A549 treated with Mapracorat at 1 μM for 4 hours (cell line): ENCODE measurements around the gene FKBP5. TPM values are rescaled to one million over a fixed set of nuclear protein-coding genes. Genes with fewer than 3 reads are reported as not detected.

Experiments
- total RNA-seq: library from RNA; stranded (reverse); fragments of 200-300 nt; extraction: Qiagen RNA extraction; gene quantifications from 5 replicates; pipeline ENCODE4 v1.2.3, GENCODE V29; 2022

The FKBP5 gene
- total RNA-seq = 91.6 to 128 TPM (median 116 TPM) in 5 replicates

DNA sequence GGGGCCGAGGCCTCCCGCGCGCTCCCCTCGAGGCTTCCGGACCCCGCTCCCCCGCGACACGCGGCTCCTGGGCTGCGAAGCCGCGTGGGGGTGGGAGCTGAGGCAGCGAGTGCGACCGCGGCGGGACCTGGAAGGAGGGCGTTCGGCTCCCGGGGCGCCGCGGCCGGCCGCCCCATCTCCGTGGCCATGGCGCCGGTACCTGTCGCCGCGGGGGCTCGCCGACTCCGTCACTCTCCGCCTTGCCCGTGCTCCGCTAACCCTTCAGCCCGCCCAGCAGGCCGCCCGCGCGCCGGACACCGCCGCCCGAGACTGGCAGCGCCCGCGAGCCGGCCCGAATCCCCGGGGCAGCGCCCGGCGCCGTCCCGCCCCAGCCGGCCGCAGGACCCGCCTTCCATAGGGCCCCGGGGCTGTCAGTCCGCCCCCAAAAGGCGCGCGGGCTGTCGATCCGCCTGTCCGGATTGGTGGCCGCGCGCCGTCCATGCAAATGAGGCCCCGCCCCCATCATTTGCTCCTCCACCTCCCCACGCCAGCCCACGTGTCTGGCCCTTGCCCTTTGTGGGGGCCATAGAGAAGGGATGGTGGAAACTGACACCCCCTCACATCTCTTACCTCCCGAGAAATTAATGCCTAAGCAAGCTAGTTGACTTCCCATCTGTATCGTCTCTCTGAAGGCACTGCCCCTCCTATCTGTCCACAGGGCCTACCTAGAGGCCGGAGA, at the start of gene FKBP5:
Gene FKBP5 (minus strand): TSS at position 311 of the 718 bp plus-strand sequence. CDS start 46,091 bp downstream, outside the sequence.

GRCh38 chr6:35736982-35737412, 48.3 kb upstream of the FKBP5 start, which contains the start of gene ARMC12:
ARMC12 (plus strand) TSS chr6:35737032; CDS start chr6:35737109, 77 bp downstream.

Other genes starting within 250 kb of the FKBP5 start
- 3.1 to 3.8 TPM (median 3.6 TPM) in 5 replicates for gene FANCE, start 236.6 kb downstream of the FKBP5 start, total RNA-seq
- gene RPL10A, start 220.5 kb downstream of the FKBP5 start, total RNA-seq = 1,498 to 1,585 TPM (median 1,526 TPM) in 5 replicates
- gene TEAD3, start 191.8 kb downstream of the FKBP5 start, total RNA-seq = 5.6 to 7.9 TPM (median 7.4 TPM) in 5 replicates
- gene TULP1, start 176.0 kb downstream of the FKBP5 start, total RNA-seq = not detected in 5 replicates
- 0.26 to 0.97 TPM (median 0.55 TPM) in 5 replicates for gene ARMC12, start 48.1 kb upstream of the FKBP5 start, total RNA-seq
- gene CLPSL2, start 87.7 kb upstream of the FKBP5 start, total RNA-seq = 0.79 to 1.4 TPM (median 0.94 TPM) in 4 of 5 replicates, not detected in the other
- not detected in 5 replicates for gene CLPSL1, start 92.1 kb upstream of the FKBP5 start, total RNA-seq
- not detected in 5 replicates for gene CLPS, start 108.4 kb upstream of the FKBP5 start, total RNA-seq
- 0.12 to 0.28 TPM in 2 of 5 replicates, not detected in the others for gene LHFPL5, start 116.4 kb upstream of the FKBP5 start, total RNA-seq
- gene SRPK1, start 232.2 kb upstream of the FKBP5 start, total RNA-seq = 27.1 to 40.9 TPM (median 31.2 TPM) in 5 replicates